GM23338 (cell line): Measurements from ENCODE around the gene EML3.

Experiments
- CREB1 ChIP-seq: fragments of 250-450 bp; sonication (Bioruptor Pico); IDR thresholded peaks from 2 replicates; pipeline ENCODE4 v1.5.0; 2020; ENCODE audit warnings: low read depth, mild to moderate bottlenecking, moderate library complexity
- CTCF ChIP-seq, 2 experiments: fragments of 200-600 bp in 1 of 2; sonication (generic) in 1 of 2; conservative IDR thresholded peaks; 2 replicates each; pipeline versions ENCODE4 v1.5.1 to v1.6.1; 2016 to 2017; ENCODE audit warnings: antibody characterized with exemption in 2 of 2, low read depth in 2 of 2, mild to moderate bottlenecking in 2 of 2, moderate library complexity in 1 of 2
- EZH2 ChIP-seq: fragments of 200-600 bp; sonication (generic); IDR thresholded peaks from one replicate; pipeline ENCODE4 v1.8.0; 2017; ENCODE audit warnings: antibody characterized with exemption, mild to moderate bottlenecking, low read depth; ENCODE audit not compliant: unreplicated experiment
- POLR2AphosphoS5 ChIP-seq: IDR thresholded peaks from 2 replicates; pipeline ENCODE4 v1.6.1; 2016; ENCODE audit warnings: antibody characterized with exemption, low read depth
- REST ChIP-seq: IDR thresholded peaks from one replicate; pipeline ENCODE4 v1.6.1; 2018; ENCODE audit warnings: antibody characterized with exemption; ENCODE audit not compliant: unreplicated experiment

GRCh38 chr11:62612366-62613290 is at the start of gene EML3, which contains the start of gene ROM1:
- TF ChIP-seq CTCF (conservative IDR thresholded peaks at IDR 0.05; ENCODE audit: low read depth in 2 of 2) (peak; percentile 67 to 91), EZH2 (no peak), POLR2AphosphoS5 (peak; percentile 27; the same call in 1 of the 2 replicates), REST (no peak), CREB1 (CRISPR knock-in tag) (0 out of 2 replicates have a peak, but pooled peaks have one; percentile 38)
